WTC11 (cell line): Measurements from ENCODE around the gene IGLL5. TPM values are rescaled to one million over a fixed set of nuclear protein-coding genes. Genes with fewer than 3 reads are reported as not detected.

Experiments used
- ATAC-seq: fragments of 200-7000 bp; cut with Tn5 transposase; 2 replicates; pipeline ENCODE4 v1.10.0; 2021; ENCODE audit warnings: mild to moderate bottlenecking, moderate library complexity
- CTCF ChIA-PET: fragments of 300-600 bp; sonication (Branson Sonifier 250); formaldehyde crosslinking; loops from one replicate; lab custom pipeline; 2021; ENCODE audit warnings: antibody characterized with exemption; lab: Charles Lee
- POLR2A ChIA-PET: fragments of 350-600 bp; sonication (Branson Sonifier 250); formaldehyde crosslinking; loops from one replicate; lab custom pipeline; 2021; ENCODE audit warnings: antibody characterized with exemption; lab: Charles Lee
- DNase-seq: peaks from one replicate; pipeline ENCODE4 v3.0.0; 2021; ENCODE audit warnings: low spot score
- H3K27ac Mint-ChIP-seq: 2 replicates; pipeline ENCODE4 v1.8.0; 2021; ENCODE audit warnings: mixed read lengths
- H3K27me3 Mint-ChIP-seq: 2 replicates; pipeline ENCODE4 v1.8.0; 2021; ENCODE audit warnings: low read depth, mild to moderate bottlenecking, moderate library complexity, mixed read lengths
- H3K36me3 Mint-ChIP-seq: 2 replicates; pipeline ENCODE4 v1.8.0; 2021; ENCODE audit warnings: mixed read lengths
- H3K4me1 Mint-ChIP-seq: 2 replicates; pipeline ENCODE4 v1.8.0; 2022; ENCODE audit warnings: mixed read lengths
- H3K4me3 Mint-ChIP-seq: 2 replicates; pipeline ENCODE4 v1.8.0; 2021; ENCODE audit warnings: mild to moderate bottlenecking, moderate library complexity, mixed read lengths
- H3K9me3 Mint-ChIP-seq: 2 replicates; pipeline ENCODE4 v1.8.0; 2021; ENCODE audit warnings: mixed read lengths
- AR ChIP-seq: fragments of 250-450 bp; sonication (Bioruptor Pico); IDR thresholded peaks from 2 replicates; pipeline ENCODE4 v1.9.0; 2021; ENCODE audit warnings: mild to moderate bottlenecking
- CBFB ChIP-seq: sonication (generic); formaldehyde crosslinking; IDR thresholded peaks from 2 replicates; pipeline ENCODE4 v1.8.1; 2022; ENCODE audit warnings: mild to moderate bottlenecking, low read depth, missing genetic modification reagents
- CDX4 ChIP-seq: fragments of 250-450 bp; sonication (Bioruptor Pico); IDR thresholded peaks from 2 replicates; pipeline ENCODE4 v1.9.0; 2021; ENCODE audit warnings: moderate library complexity, mild to moderate bottlenecking, inconsistent platforms, borderline replicate concordance
- E2F1 ChIP-seq: sonication (generic); formaldehyde crosslinking; IDR thresholded peaks from 2 replicates; pipeline ENCODE4 v1.8.0; 2022; ENCODE audit warnings: mild to moderate bottlenecking, missing genetic modification reagents
- ELF4 ChIP-seq: sonication (generic); formaldehyde crosslinking; IDR thresholded peaks from 2 replicates; pipeline ENCODE4 v1.8.1; 2022; ENCODE audit warnings: low read depth, mild to moderate bottlenecking, moderate library complexity, missing genetic modification reagents
- ESRRA ChIP-seq: sonication (generic); formaldehyde crosslinking; IDR thresholded peaks from 2 replicates; pipeline ENCODE4 v1.8.1; 2022; ENCODE audit warnings: mild to moderate bottlenecking, missing genetic modification reagents, borderline replicate concordance
- FOXP1 ChIP-seq: sonication (generic); formaldehyde crosslinking; IDR thresholded peaks from 2 replicates; pipeline ENCODE4 v1.8.0; 2022; ENCODE audit warnings: missing genetic modification reagents, mild to moderate bottlenecking, moderate library complexity, borderline replicate concordance
- GABPB1 ChIP-seq: sonication (generic); formaldehyde crosslinking; IDR thresholded peaks from 2 replicates; pipeline ENCODE4 v1.8.1; 2023; ENCODE audit warnings: mild to moderate bottlenecking, missing genetic modification reagents
- JAZF1 ChIP-seq: fragments of 250-450 bp; sonication (Bioruptor Pico); IDR thresholded peaks from 2 replicates; pipeline ENCODE4 v1.9.0; 2021; ENCODE audit warnings: moderate library complexity, mild to moderate bottlenecking, inconsistent platforms
- NFYB ChIP-seq: sonication (generic); formaldehyde crosslinking; conservative IDR thresholded peaks from 2 replicates; pipeline ENCODE4 v1.8.0; 2022; ENCODE audit warnings: low read depth, missing genetic modification reagents
- OVOL2 ChIP-seq: fragments of 250-450 bp; sonication (Bioruptor Pico); IDR thresholded peaks from 2 replicates; pipeline ENCODE4 v1.9.0; 2021; ENCODE audit warnings: mild to moderate bottlenecking, borderline replicate concordance
- PRRX2 ChIP-seq: fragments of 250-450 bp; sonication (Bioruptor Pico); IDR thresholded peaks from 2 replicates; pipeline ENCODE4 v1.8.0; 2021; ENCODE audit warnings: mild to moderate bottlenecking
- SMAD4 ChIP-seq: sonication (generic); formaldehyde crosslinking; IDR thresholded peaks from 2 replicates; pipeline ENCODE4 v1.8.0; 2022; ENCODE audit warnings: mild to moderate bottlenecking, missing genetic modification reagents
- ZBTB43 ChIP-seq: sonication (generic); formaldehyde crosslinking; IDR thresholded peaks from 2 replicates; pipeline ENCODE4 v1.8.1; 2023; ENCODE audit warnings: mild to moderate bottlenecking, missing genetic modification reagents
- ZNF219 ChIP-seq: sonication (generic); formaldehyde crosslinking; IDR thresholded peaks from 2 replicates; pipeline ENCODE4 v1.8.0; 2023; ENCODE audit warnings: missing genetic modification reagents, mild to moderate bottlenecking, borderline replicate concordance
- ZNF263 ChIP-seq: sonication (generic); formaldehyde crosslinking; IDR thresholded peaks from 2 replicates; pipeline ENCODE4 v1.8.1; 2022; ENCODE audit warnings: low read depth, mild to moderate bottlenecking, moderate library complexity, missing genetic modification reagents
- ZNF425 ChIP-seq: fragments of 250-450 bp; sonication (Bioruptor Pico); conservative IDR thresholded peaks from 2 replicates; pipeline ENCODE4 v1.9.0; 2021; ENCODE audit warnings: mild to moderate bottlenecking
- total RNA-seq: library from RNA; stranded (reverse); gene quantifications from 3 replicates; pipeline ENCODE4 v1.2.3, GENCODE V29; 2021
- TF ChIP-seq, protein P1 (sequence below): sonication (generic); formaldehyde crosslinking; IDR thresholded peaks from 2 replicates; pipeline ENCODE4 v1.8.1; 2023; ENCODE audit warnings: mild to moderate bottlenecking, moderate library complexity, missing genetic modification reagents
- TF ChIP-seq, protein P2 (sequence below): sonication (generic); formaldehyde crosslinking; conservative IDR thresholded peaks from 2 replicates; pipeline ENCODE4 v1.8.1; 2022; ENCODE audit warnings: mild to moderate bottlenecking, missing genetic modification reagents
- TF ChIP-seq, protein P3 (sequence below): sonication (generic); formaldehyde crosslinking; IDR thresholded peaks from 2 replicates; pipeline ENCODE4 v1.8.0; 2022; ENCODE audit warnings: mild to moderate bottlenecking, missing genetic modification reagents

Gene IGLL5
- total RNA-seq, 1 experiment from 2014 or later: not detected

DNA sequence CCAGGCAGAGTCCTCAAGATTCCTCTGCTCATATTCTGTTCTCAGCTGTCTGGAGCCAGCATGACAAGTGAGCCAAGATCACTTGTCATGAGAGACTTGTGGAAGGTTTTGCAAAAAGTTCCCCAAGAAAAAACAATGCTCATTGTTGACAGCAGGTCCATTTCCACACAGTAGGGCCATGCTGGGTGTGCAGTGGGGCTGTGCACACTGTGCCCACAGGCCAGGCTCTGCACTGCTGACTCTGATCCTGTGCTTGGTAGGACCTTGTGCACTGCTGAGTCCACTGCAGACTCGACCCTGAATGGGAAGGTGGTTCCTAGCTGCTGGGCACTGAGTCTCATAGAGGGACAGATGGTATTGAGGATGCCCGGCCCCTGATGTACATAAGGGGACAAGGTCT lies 33.9 kb upstream of the IGLL5 start (continued):
- TF ChIP-seq, protein P1, sequence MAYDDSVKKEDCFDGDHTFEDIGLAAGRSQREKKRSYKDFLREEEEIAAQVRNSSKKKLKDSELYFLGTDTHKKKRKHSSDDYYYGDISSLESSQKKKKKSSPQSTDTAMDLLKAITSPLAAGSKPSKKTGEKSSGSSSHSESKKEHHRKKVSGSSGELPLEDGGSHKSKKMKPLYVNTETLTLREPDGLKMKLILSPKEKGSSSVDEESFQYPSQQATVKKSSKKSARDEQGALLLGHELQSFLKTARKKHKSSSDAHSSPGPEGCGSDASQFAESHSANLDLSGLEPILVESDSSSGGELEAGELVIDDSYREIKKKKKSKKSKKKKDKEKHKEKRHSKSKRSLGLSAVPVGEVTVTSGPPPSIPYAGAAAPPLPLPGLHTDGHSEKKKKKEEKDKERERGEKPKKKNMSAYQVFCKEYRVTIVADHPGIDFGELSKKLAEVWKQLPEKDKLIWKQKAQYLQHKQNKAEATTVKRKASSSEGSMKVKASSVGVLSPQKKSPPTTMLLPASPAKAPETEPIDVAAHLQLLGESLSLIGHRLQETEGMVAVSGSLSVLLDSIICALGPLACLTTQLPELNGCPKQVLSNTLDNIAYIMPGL (CRISPR knock-in tag): no peak
- no peak for TF ChIP-seq PRRX2 (CRISPR knock-in tag)
- no peak for TF ChIP-seq NFYB (CRISPR knock-in tag)
- TF ChIP-seq ZBTB43: no peak

DNA sequence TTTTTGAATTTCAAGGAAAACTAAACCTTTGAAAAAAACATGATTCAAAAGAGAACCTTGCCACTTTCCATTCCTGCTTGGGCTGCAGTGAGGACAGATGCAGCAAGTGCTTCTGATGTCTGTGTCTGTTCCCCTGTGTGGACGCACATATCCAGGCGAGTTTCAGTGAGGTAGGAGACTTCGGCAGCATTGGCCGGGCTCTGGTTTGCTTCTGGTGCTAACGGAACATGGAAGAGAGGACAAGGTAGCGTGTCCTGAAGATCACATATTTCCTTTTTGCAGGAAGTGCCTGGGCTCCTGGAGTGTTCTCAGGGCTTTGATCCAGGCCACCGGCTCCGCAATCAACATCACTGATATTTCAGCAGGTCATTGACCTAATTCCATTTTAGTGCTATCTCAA lies 33.1 kb upstream of the IGLL5 start:
- ChIA-PET CTCF (interaction anchor here (1.4 to 6.2 kb wide), 4 partner anchors 28 to 102 kb away, joined by 6 to 102 read pairs (median 54); no protein-coding TSS in a partner anchor), POLR2A (no interaction called here)
- Mint-ChIP-seq H3K27me3 (peaks cover 83% of the 10 kb centered on the region), H3K36me3 (no peaks in the 10 kb centered on the region), H3K4me1 (no peaks in the 10 kb centered on the region), H3K4me3 (no peak overlapping the region), H3K9me3 (no peaks in the 10 kb centered on the region), H3K27ac (no peak overlapping the region)
- DNase-seq (no peak), ATAC-seq (no peak)
- TF ChIP-seq CBFB (CRISPR knock-in tag) (no peak), GABPB1 (CRISPR knock-in tag) (no peak), JAZF1 (CRISPR knock-in tag) (no peak), NFYB (CRISPR knock-in tag) (no peak), OVOL2 (CRISPR knock-in tag) (no peak), E2F1 (CRISPR knock-in tag) (no peak), ELF4 (CRISPR knock-in tag) (no peak), ZNF425 (CRISPR knock-in tag) (no peak), CDX4 (CRISPR knock-in tag) (no peak), ZNF219 (CRISPR knock-in tag) (no peak), SMAD4 (CRISPR knock-in tag) (no peak), AR (CRISPR knock-in tag) (no peak), ESRRA (CRISPR knock-in tag) (no peak), FOXP1 (CRISPR knock-in tag) (no peak), ZNF263 (CRISPR knock-in tag) (no peak)
- TF ChIP-seq, protein P2, sequence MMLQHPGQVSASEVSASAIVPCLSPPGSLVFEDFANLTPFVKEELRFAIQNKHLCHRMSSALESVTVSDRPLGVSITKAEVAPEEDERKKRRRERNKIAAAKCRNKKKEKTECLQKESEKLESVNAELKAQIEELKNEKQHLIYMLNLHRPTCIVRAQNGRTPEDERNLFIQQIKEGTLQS: no peak
- TF ChIP-seq, protein P3, sequence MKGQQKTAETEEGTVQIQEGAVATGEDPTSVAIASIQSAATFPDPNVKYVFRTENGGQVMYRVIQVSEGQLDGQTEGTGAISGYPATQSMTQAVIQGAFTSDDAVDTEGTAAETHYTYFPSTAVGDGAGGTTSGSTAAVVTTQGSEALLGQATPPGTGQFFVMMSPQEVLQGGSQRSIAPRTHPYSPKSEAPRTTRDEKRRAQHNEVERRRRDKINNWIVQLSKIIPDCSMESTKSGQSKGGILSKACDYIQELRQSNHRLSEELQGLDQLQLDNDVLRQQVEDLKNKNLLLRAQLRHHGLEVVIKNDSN: no peak
